ENCODE measurements around the gene PRR14. TPM values are rescaled to one million over a fixed set of nuclear protein-coding genes. Genes with fewer than 3 reads are reported as not detected.
"Not testable (repeated sequence)": the region's sequence is repeated elsewhere in the genome, so short reads cannot be mapped to it uniquely, and the experiment has no call there.

PRR14 gene
- total RNA-seq, 2 experiments from 2014 or later: 111 to 116 TPM

DNA sequence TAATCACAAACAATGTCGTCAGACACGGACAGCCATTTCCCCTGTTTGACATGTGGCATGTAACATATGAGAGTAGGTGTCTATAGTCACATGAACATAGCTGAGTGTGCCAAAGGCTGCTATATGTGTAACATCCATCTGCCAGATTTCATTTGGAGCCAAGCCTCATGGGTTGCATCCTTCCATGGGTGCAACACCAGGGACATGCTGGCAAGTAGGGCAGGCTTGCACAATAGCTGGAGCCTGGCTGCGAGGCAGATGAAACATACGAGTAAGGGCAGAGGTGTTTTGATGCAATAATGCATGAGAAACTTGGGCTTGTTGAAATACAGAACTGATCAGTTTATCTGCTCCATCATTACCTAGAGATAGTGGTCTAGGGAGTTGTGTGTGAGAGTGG is 31.6 kb upstream of the PRR14 start:
- H3K4me3 Mint-ChIP-seq: no peak overlapping the region
- H3K27me3 Mint-ChIP-seq: peaks cover 35% of the 10 kb centered on the region
- DNase-seq: no peak
- no peaks in the 10 kb centered on the region for H3K9me3 Mint-ChIP-seq (ENCODE audit: low read depth)
- H3K36me3 Mint-ChIP-seq: no peaks in the 10 kb centered on the region
- no peak overlapping the region for H3K27ac Mint-ChIP-seq
- peaks cover 12% of the 10 kb centered on the region for H3K4me1 Mint-ChIP-seq
- no peak for ATAC-seq
- CTCF ChIA-PET: interaction anchor here (0.7 to 2.1 kb wide), 6 partner anchors 9 to 122 kb away, joined by 3 to 10 read pairs (median 4); partner anchors contain the start of genes ZNF689 and ZNF764

GRCh38 chr16:30619638-30620037 is 31.1 kb upstream of the PRR14 start:
- Mint-ChIP-seq H3K27me3 (peaks cover 35% of the 10 kb centered on the region), H3K36me3 (no peaks in the 10 kb centered on the region), H3K4me1 (peaks cover 14% of the 10 kb centered on the region), H3K4me3 (no peak overlapping the region), H3K9me3 (ENCODE audit: low read depth) (no peaks in the 10 kb centered on the region), H3K27ac (no peak overlapping the region)
- CTCF ChIA-PET: interaction anchor here (0.7 to 2.1 kb wide), 7 partner anchors 9 to 190 kb away, joined by 3 to 10 read pairs (median 4); partner anchors contain the start of genes DCTPP1, ZNF689 and ZNF764
- DNase-seq (no peak), ATAC-seq (no peak)

- ATAC-seq (no peak), DNase-seq (no peak)
- Mint-ChIP-seq H3K9me3 (ENCODE audit: low read depth) (no peaks in the 10 kb centered on the region), H3K4me3 (no peak overlapping the region), H3K27me3 (peaks cover 35% of the 10 kb centered on the region), H3K4me1 (peaks cover 13% of the 10 kb centered on the region), H3K27ac (no peak overlapping the region), H3K36me3 (no peaks in the 10 kb centered on the region)
- CTCF ChIA-PET: interaction anchor here (0.6 to 2.1 kb wide), 9 partner anchors 9 to 190 kb away, joined by 3 to 10 read pairs (median 4); partner anchors contain the start of genes DCTPP1, ZNF689 and ZNF764
These were observed 30.6 kb upstream of the PRR14 start for GRCh38 chr16:30620169-30620568.

- ATAC-seq (no peak), DNase-seq (no peak)
- no peak overlapping the region for H3K4me3 Mint-ChIP-seq
- H3K27ac Mint-ChIP-seq: no peak overlapping the region
- no peaks in the 10 kb centered on the region for H3K9me3 Mint-ChIP-seq (ENCODE audit: low read depth)
- peaks cover 10% of the 10 kb centered on the region for H3K4me1 Mint-ChIP-seq
- no peaks in the 10 kb centered on the region for H3K36me3 Mint-ChIP-seq
- CTCF ChIA-PET: interaction anchor here (0.9 to 1.8 kb wide), 3 partner anchors 9 to 29 kb away, joined by 3 to 8 read pairs (median 4); partner anchors contain the start of gene PRR14
- H3K27me3 Mint-ChIP-seq: peaks cover 35% of the 10 kb centered on the region
These were observed 29.0 kb upstream of the PRR14 start for GRCh38 chr16:30621765-30622164.

GRCh38 chr16:30622455-30623032 is 28.2 kb upstream of the PRR14 start:
- no peaks in the 10 kb centered on the region for H3K9me3 Mint-ChIP-seq (ENCODE audit: low read depth)
- CTCF ChIA-PET: interaction anchor here (1.0 to 1.9 kb wide), 3 partner anchors 7 to 28 kb away, joined by 4 to 7 read pairs (median 4); partner anchors contain the start of gene PRR14
- no peak overlapping the region for H3K4me3 Mint-ChIP-seq
- H3K36me3 Mint-ChIP-seq: no peaks in the 10 kb centered on the region
- no peak for ATAC-seq
- H3K4me1 Mint-ChIP-seq: peaks cover 12% of the 10 kb centered on the region
- DNase-seq: no peak
- H3K27me3 Mint-ChIP-seq: peaks cover 35% of the 10 kb centered on the region
- no peak overlapping the region for H3K27ac Mint-ChIP-seq

GRCh38 chr16:30623536-30624283 is 27.1 kb upstream of the PRR14 start:
- ATAC-seq: no peak
- Mint-ChIP-seq H3K9me3 (ENCODE audit: low read depth) (no peaks in the 10 kb centered on the region), H3K27me3 (peaks cover 35% of the 10 kb centered on the region), H3K27ac (no peak overlapping the region), H3K4me3 (no peak overlapping the region), H3K4me1 (peaks cover 10% of the 10 kb centered on the region), H3K36me3 (no peaks in the 10 kb centered on the region)
- DNase-seq: no peak
- CTCF ChIA-PET: interaction anchor here (1.9 kb wide), 1 partner anchor 8 kb away, joined by 7 read pairs; no protein-coding TSS in a partner anchor

DNA sequence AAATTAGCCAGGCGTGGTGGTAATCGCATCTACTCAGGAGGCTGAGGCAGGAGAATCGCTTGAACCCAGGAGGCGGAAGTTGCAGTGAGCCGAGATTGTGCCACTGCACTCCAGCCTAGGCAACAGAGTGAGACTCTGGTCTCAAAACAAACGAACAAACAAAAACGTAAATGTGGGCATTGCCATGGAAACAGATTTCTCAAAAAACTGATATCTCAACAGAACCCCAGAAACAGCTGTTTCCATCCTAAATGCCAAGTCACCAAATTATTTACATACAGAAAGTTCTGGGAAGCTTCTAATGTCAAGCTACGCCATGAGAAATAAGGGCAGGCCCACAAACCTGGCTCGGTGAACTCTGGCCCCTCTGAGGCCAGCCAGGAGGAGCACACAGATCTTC is 24.5 kb upstream of the PRR14 start:
- no peak overlapping the region for H3K27ac Mint-ChIP-seq
- H3K36me3 Mint-ChIP-seq: no peaks in the 10 kb centered on the region
- CTCF ChIA-PET: interaction anchor here (1.0 to 3.9 kb wide), 4 partner anchors 11 to 96 kb away, joined by 3 to 30 read pairs (median 4); no protein-coding TSS in a partner anchor
- no peaks in the 10 kb centered on the region for H3K9me3 Mint-ChIP-seq (ENCODE audit: low read depth)
- DNase-seq: no peak
- ATAC-seq: no peak
- H3K4me3 Mint-ChIP-seq: no peak overlapping the region
- H3K4me1 Mint-ChIP-seq: peaks cover 17% of the 10 kb centered on the region
- peaks cover 27% of the 10 kb centered on the region for H3K27me3 Mint-ChIP-seq

DNA sequence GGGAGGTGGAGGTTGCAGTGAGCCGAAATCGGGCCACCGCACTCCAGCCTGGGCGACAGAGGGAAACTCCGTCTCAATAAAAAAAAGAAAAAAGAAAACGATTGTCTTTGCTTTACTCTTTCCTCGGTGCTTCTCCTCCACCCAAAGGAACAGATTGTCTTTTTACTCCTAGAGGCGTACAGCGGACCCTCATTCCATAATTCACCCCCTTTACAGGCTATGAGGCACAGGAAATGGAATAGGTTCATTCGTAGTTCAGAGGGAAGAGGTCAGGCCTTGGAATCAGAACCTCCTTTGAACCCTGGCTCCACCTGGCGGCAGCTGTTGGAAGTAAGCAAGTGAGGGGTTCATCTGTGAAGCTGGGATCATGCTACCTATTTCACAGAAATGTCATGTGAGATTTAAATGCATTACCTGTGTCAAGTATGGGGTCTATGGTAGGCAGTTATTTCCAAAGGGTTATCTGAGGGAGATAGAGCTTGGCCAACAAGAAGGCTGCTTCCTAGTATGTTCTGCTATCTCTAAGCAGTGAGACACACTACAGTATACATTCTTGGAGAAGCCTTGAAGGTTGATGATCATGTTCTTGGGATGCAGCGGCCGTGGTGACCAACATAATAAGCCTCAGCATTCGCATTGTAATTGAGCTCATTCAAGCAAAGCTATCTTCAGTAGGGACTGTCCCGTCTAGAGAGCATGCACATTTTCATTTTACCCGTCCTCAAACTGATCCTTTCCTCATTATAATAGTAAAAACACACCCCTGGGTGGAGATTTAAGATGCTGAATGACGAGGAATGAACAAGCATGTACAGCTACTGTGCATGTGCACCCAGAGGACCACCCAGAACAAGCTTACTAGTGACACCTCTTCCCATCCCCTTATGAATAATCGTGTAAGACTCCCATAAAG is 21.9 kb upstream of the PRR14 start:
- Mint-ChIP-seq H3K9me3 (ENCODE audit: low read depth) (no peaks in the 10 kb centered on the region), H3K27me3 (peaks cover under 1% of the 10 kb centered on the region), H3K27ac (peak overlapping the region; percentile 71), H3K36me3 (no peaks in the 10 kb centered on the region), H3K4me3 (peak overlapping the region; percentile 54), H3K4me1 (peaks cover 17% of the 10 kb centered on the region)
- peak; percentile 93 for ATAC-seq
- CTCF ChIA-PET: interaction anchor here (0.8 to 3.9 kb wide), 35 partner anchors 9 to 516 kb away, joined by 3 to 30 read pairs (median 5); partner anchors contain the start of genes DCTPP1, PRR14, SEPTIN1 and ZNF688
- peak; percentile 93 for DNase-seq

GRCh38 chr16:30632454-30632853 is 18.3 kb upstream of the PRR14 start:
- not testable (repeated sequence) for H3K36me3 Mint-ChIP-seq; DNase-seq; H3K9me3 Mint-ChIP-seq (ENCODE audit: low read depth); H3K27me3 Mint-ChIP-seq; H3K4me3 Mint-ChIP-seq; ATAC-seq; H3K27ac Mint-ChIP-seq
- CTCF ChIA-PET: interaction anchor here (0.7 to 3.6 kb wide), 9 partner anchors 10 to 223 kb away, joined by 3 to 13 read pairs (median 4); partner anchors contain the start of gene PRR14
- H3K4me1 Mint-ChIP-seq: peaks cover 29% of the 10 kb centered on the region

DNA sequence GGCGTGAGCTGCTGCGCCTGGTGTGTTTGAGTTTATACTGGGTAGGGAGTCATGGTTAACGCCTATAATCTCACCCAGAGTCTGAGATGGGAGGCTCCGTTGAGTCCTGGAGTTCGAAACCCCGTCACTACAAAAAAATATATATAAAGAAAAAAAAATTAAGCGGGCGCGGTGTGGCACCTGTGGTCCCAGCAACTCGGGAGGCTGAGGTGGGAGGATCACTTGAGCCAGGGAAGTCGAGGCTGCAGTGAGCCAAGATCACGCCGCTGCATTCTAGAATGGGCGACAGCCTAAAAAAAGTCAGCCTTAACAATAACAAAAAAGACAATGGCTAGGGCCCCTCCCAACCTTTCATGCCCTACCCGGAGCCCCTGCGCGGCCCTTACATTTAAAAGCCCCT is 17.2 kb upstream of the PRR14 start:
- Mint-ChIP-seq H3K4me1 (peaks cover 27% of the 10 kb centered on the region), H3K36me3 (no peaks in the 10 kb centered on the region), H3K27ac (peak overlapping the region; percentile 89), H3K9me3 (ENCODE audit: low read depth) (no peaks in the 10 kb centered on the region), H3K27me3 (no peaks in the 10 kb centered on the region), H3K4me3 (peak overlapping the region; percentile 75)
- ATAC-seq (no peak), DNase-seq (no peak)
- CTCF ChIA-PET: interaction anchor here (0.9 to 3.6 kb wide), 8 partner anchors 12 to 204 kb away, joined by 3 to 13 read pairs (median 4); partner anchors contain the start of genes DCTPP1, PRR14 and ZNF747

DNA sequence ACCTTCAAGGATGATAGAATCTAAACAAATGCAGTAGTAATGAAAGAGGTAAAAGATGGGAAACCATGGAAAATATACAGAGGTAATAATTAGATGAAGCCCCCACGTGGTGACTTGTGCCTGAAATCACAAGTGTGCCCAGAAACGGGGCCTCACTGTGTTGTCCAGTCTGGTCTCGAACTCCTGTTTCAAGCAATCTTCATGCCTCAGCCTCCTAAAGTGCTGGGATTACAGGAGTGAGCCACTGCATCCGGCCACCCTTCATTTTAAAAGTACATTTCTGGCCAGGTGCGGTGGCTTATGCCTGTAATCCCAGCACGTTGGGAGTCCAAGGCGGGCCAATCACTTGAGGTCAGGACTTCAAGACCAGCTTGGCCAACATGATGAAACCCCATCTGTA is 14.2 kb upstream of the PRR14 start:
- Mint-ChIP-seq H3K36me3 (no peaks in the 10 kb centered on the region), H3K4me1 (peaks cover 18% of the 10 kb centered on the region), H3K9me3 (ENCODE audit: low read depth) (no peaks in the 10 kb centered on the region), H3K27me3 (no peaks in the 10 kb centered on the region), H3K27ac (peak overlapping the region; percentile 6), H3K4me3 (no peak overlapping the region)
- CTCF ChIA-PET: interaction anchor here (0.7 to 2.8 kb wide), 8 partner anchors 14 to 254 kb away, joined by 3 to 14 read pairs (median 4); partner anchors contain the start of genes DCTPP1, PRR14, SEPTIN1 and ZNF771
- DNase-seq (no peak), ATAC-seq (no peak)

DNA sequence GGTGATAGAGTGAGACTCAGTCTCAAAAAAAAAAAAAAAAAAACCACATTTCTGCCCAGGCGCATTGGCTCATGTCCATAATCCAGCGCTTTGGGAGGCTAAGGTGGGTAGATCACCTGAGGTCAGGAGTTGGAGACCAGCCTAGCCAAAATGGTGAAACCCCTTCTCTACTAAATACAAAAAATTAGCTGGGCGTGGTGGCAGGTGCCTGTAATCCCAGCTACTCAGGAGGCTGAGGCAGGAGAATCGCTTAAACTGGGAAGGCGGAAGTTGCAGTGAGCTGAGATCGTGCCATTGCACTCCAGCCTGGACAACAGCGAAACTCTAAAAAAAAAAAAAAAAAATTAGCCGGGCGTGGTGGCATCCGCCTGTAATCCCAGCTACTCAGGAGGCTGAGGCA is 13.6 kb upstream of the PRR14 start:
- H3K4me1 Mint-ChIP-seq: peaks cover 18% of the 10 kb centered on the region
- not testable (repeated sequence) for ATAC-seq; DNase-seq; H3K36me3 Mint-ChIP-seq; H3K27ac Mint-ChIP-seq; H3K4me3 Mint-ChIP-seq; H3K27me3 Mint-ChIP-seq; H3K9me3 Mint-ChIP-seq (ENCODE audit: low read depth)
- CTCF ChIA-PET: interaction anchor here (0.7 to 2.8 kb wide), 10 partner anchors 8 to 255 kb away, joined by 3 to 14 read pairs (median 4); partner anchors contain the start of genes PRR14, SEPTIN1, ZNF771 and ZNF785
